HG03565 (cell line): ENCODE measurements around the gene CA12.
"Not testable (repeated sequence)": the region's sequence is repeated elsewhere in the genome, so short reads cannot be mapped to it uniquely, and the experiment has no call there.

ENCODE experiments used
- ATAC-seq: cut with Tn5 transposase; IDR thresholded peaks from one replicate; pipeline ENCODE4 v1.9.1; 2021; ENCODE audit warnings: mild to moderate bottlenecking, moderate library complexity; ENCODE audit not compliant: unreplicated experiment

CA12 gene

DNA sequence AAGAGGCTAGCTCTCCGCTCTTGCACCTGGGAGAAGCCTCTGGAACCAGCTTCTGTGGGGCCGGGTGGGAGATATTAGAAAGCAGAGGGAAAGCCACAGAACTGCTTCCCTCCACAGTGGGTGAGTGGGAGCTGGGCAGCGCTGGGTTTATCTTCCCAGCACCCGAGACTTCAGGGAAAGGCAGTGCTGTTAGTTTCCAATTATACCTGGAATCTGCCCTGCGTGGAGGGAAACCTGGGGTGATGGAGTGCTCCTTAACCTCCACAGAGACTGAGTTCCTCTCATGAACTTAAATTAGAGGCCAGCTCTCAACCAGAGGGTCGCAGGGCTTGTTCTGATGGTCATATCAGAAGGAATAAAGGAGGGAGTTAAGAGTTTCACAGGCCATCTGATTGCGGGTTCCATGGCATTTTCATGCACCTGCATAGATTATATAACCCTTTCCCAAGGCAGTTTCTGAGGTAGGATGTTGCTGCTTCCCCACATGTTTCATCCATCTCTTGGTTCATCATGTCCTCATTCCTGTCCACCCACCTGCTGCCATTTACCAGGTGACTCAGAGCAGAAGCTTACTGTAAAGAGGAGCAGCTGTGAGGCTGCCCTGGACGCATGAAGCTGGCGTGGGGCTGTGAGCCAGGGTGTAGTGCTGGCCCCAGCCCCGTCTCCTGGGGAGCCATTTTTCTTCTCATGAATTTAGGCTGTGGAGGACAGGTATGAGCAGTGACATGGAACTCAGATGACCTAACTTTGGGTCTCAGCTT, 42.5 kb downstream of the CA12 start:
- ATAC-seq, result no peak

DNA sequence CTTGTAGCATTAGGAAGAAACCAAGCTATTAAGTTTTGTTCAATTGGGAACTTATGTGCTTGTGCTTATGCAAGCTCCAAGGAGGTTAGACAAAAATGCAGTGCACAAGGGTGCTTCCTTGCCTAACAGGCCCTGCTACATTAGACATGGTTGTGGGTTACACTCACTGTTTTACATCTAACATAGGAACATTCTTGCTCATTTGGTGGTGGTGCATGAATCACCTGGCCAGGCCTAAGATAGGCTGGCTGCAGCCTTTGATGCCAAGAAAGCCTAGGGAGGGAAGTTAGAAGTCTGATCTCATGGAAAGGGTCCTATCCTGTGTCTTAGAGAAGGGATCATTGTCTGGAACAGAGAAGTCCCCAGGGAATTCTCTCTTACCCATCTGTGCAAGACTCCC, 43.5 kb downstream of the CA12 start:
- no peak for ATAC-seq

DNA sequence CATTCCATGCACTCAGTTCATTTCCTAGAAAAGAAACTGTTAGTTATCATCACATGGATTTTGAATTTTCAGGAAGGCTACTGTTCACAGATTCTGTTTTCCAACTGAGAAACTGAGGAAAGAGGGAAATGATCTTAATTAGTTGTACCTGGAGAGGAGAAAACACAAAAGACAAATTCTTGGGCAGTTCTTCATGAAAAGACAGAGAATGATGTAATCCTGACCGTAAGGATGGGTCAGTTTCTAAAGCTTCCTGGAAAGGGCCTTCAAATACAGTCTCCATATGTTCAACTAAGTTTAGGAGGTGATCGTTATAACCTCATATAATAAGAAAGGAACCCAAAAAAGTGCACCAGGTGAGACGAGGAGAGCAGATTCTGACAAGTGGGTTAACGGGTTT, 44.6 kb downstream of the CA12 start:
- ATAC-seq, result no peak

DNA sequence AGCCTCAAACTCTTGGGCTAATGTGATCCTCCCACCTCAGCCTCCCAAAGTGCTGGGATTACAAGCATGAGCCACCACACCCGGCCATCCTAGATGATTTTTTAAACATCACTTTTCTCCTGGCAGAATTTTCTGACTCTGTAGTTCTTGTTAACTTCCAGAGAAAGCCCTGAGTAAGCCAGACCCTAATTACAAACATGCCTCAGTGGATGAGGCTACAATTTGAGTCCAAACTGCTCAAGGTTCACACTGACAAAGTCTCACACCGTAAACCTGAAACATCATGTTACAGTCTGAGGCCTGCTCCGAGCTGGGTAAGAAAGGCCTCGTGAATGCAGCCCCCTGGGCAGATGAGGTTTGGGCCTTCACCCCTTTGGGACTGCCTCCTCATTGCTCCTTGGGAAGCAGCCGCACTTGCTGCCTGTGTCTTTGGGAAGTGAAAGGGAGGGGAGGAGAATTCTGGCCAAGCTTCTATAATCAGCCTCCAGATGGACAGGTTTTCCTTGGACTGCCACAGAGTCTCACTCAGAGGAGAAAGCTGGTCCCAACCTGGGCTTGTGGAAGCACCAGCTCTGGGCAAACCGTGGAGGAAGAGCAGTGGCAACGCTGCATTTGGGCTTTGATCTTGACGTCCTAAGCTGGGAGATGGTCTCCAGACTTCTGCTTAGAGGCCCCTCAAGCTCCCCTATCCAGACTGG, 46.0 kb downstream of the CA12 start:
- no peak for ATAC-seq

- no peak for ATAC-seq
Measured at GRCh38 chr15:63334821-63335220, 46.8 kb downstream of the CA12 start.

DNA sequence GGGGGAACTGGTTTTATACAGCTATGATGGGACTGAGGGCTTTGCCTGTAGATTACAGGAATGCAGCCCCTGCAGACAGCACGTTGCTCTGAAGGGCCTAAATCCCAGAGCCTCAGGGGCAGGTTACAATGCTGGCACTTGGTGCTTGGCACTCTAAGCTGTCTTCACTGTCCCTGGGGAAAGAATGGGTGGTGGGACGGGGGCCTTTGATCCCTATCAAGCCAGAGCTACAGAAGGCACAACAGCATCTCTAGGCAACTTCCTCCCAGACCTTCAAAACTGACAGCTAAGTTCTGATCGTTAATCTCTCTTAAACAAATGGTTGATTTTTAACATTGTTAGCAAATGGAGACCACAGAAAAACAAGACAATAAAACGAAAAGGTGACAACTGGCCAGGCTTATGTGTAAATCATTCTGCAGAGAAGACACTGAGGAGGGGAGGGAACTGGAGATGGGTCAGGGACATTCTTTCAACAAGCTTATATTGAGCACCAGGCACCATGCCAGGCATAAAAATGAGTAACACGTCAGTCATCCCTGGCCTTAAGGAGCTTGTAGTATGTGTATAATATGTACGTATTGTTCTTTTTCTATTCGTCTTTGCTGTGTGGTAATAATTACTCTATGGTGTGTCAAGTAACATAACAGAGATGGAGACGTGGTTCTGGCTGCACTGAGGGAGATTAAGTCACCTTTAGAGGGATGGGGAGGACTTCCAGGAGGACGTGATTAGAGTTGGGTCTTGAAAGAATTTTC, 49.1 kb downstream of the CA12 start:
- ATAC-seq, result no peak

DNA sequence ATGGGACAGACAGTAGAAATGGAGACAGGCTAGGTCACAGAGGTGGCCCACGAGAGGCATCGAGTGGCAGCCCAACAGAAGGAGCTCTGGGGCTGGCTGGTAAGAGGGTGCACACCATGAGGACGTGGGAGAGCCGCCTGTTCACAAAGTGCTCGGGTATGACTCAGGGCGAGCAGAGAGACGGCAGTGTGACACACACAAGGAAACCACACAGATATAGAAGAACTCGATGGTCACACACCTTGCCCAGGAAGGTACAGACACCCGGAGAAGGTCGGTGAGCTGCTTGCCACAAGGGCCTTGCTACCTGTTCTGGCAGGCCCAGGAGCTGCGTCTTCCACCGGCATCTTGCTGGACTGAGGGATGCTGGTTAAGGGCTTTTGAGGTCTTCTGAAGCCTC, 50.2 kb downstream of the CA12 start:
- ATAC-seq, result no peak

GRCh38 chr15:63330926-63331325, 50.7 kb downstream of the CA12 start:
- no peak for ATAC-seq

DNA sequence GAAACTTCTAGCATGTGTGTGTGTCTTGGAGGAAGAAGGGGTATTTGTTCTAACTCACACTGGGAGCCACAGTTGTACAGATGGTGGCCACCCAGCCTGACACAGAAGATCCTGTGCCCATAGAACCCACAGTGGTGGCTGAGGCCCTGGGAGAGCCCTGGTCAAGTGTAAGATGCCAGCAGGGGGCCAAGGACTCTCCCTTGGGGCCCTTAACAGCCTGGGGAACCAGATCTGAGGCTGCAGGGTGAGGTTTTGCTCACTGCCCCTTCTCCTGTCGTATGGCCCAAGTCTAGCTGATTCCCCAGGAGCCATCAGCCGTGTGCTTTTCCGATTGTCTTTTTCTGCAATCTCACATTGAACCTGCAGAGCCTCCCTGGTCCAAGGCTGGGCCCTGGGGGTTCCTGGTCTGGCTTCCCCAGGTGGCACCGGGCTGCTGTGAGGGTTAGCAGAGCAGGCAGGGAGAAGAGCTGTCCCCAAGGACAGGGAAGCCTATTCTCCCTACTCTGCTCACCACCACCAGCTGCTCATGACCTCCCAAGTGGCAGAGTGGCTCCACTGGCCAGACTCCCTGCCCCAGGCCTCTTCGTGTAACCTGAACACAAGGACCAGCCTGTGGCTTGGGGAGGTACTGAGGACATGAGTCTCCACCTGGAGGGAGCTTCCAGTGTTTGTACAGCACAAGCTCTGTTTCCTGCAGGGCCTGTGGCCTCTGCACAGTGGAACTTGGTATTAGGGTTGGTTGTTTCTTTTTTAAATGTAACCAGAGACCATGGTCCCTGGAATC, 51.9 kb downstream of the CA12 start:
- no peak for ATAC-seq

DNA sequence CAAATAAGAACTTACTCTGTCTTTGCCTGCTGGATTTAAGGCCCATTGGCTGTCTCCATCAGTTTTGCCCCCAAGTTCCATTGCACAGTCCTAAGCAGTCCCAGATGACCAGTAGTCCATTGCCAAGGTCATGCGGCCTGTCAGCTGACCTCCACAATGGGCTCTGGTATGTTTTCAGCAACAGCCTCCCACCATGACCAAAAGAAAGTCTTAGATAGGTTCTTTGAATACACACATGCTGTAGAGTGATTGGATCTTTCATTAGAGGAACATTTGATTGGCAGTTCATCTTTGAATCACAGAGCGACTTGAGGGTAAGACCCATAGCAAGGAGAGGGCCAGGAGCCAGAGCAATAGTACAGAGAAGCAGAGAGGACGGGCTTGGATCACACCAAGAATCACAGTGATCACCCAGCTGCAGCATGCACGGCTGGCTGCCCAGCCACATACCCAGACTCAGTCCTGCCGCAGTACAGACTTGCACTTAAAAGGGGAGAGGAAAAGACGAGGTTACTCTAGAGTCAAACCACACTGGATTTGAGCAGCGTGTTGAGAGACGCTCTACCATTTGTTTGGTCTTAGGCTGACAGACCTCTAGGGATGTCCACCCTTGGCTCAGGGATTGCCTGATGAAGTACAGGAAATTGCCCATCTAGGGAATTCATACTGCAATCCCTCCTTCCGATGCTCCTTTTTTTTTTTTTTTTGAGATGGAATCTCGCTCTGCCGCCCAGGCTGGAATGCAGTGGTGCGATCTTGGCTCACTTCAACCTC, 53.8 kb downstream of the CA12 start:
- ATAC-seq, result no peak

- no peak for ATAC-seq
Measured at GRCh38 chr15:63324770-63325169, 56.9 kb downstream of the CA12 start.

- ATAC-seq, result no peak
Measured at GRCh38 chr15:63323798-63324563, 57.7 kb downstream of the CA12 start.

GRCh38 chr15:63322541-63322940, 59.1 kb downstream of the CA12 start:
- no peak for ATAC-seq

- no peak for ATAC-seq
Measured at GRCh38 chr15:63321462-63321861, 60.2 kb downstream of the CA12 start.

DNA sequence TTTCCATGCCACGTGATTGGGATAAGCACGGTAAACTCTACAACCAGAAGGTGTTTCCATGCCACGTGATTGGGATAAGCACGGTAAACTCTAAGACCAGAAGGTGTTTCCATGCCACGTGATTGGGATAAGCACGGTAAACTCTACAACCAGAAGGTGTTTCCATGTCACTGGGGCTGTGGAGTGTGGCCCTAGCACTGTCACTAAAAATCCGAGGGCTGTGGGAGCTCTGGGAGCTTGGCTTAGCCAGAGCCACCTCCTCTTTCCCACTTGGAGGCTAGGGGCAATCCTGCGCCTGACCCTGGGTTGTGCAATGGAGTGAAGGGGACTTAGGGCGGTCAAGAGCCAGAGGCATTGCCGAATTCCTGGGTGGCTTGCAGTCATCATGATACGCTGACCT, 60.7 kb downstream of the CA12 start:
- not testable (repeated sequence) for ATAC-seq

GRCh38 chr15:63320446-63320845, 61.2 kb downstream of the CA12 start:
- not testable (repeated sequence) for ATAC-seq

DNA sequence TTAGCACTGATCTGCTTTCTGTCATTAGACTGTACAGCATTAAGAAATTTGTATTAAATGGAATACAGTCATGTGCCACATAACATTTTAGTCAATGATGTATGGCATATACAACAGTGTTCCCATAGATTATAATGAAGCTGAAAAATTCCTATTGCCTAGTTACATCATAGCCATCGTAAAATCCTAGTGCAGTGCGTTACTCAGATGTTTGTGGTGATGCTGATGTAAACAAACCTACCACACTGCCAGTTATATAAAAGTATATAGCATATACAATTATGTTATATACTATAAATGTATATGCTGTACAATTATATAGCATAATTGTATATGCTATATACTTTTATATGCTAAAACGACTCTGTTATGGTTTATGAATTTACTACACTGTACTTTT, 62.6 kb downstream of the CA12 start:
- ATAC-seq, result no peak

- no peak for ATAC-seq
Measured at GRCh38 chr15:63318344-63318743, 63.3 kb downstream of the CA12 start.

DNA sequence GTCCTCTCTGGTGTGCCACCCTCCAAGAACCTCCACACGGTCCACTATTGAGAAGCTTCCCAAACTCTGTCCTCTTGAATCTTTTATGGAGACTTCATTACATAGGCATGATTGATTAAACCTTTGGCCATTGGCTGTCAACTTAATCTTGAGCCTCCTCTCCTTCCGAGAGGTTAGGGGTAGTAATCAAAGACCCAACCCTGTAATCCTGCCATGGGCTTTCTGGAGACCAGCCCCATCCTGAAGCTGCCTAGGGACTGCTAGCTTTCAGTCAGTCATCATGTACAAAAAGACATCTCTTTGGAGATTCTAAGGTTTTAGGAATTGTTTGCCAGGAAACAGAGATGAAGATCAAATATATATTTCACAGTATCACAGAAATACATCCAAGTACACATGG, 67.2 kb downstream of the CA12 start:
- ATAC-seq, result no peak

GRCh38 chr15:63313825-63314224, 67.8 kb downstream of the CA12 start:
- ATAC-seq, result no peak
